HS-5 (cell line): ENCODE measurements around the gene HSPBAP1.
"Not testable (repeated sequence)": the region's sequence is repeated elsewhere in the genome, so short reads cannot be mapped to it uniquely, and the experiment has no call there.

Experiments
- DNase-seq: peaks from one replicate; pipeline ENCODE4 v3.0.0-alpha.2; 2012; ENCODE audit warnings: low read depth

HSPBAP1 gene

GRCh38 chr3:122739172-122739571 lies 54.5 kb downstream of the HSPBAP1 start:
- no peak for DNase-seq

- DNase-seq: not testable (repeated sequence)
Measured at GRCh38 chr3:122732682-122733525, 60.7 kb downstream of the HSPBAP1 start.

GRCh38 chr3:122730240-122730639 lies 63.4 kb downstream of the HSPBAP1 start:
- DNase-seq: no peak

GRCh38 chr3:122728756-122729514 lies 64.7 kb downstream of the HSPBAP1 start:
- DNase-seq: no peak

GRCh38 chr3:122728186-122728585 lies 65.4 kb downstream of the HSPBAP1 start:
- DNase-seq: no peak

- peak; percentile 29 for DNase-seq
Measured at GRCh38 chr3:122727766-122728165, 65.9 kb downstream of the HSPBAP1 start.

- no peak for DNase-seq
Measured at GRCh38 chr3:122727294-122727693, 66.3 kb downstream of the HSPBAP1 start.

GRCh38 chr3:122725106-122725505 lies 68.5 kb downstream of the HSPBAP1 start:
- DNase-seq: no peak

- no peak for DNase-seq
Measured at GRCh38 chr3:122719273-122719921, 74.2 kb downstream of the HSPBAP1 start.

GRCh38 chr3:122716667-122717066 lies 77.0 kb downstream of the HSPBAP1 start:
- no peak for DNase-seq

GRCh38 chr3:122714273-122714672 lies 79.4 kb downstream of the HSPBAP1 start:
- no peak for DNase-seq

GRCh38 chr3:122710616-122711251 lies 82.9 kb downstream of the HSPBAP1 start:
- DNase-seq: not testable (repeated sequence)

GRCh38 chr3:122705379-122705778 lies 88.3 kb downstream of the HSPBAP1 start:
- DNase-seq: no peak

- no peak for DNase-seq
Measured at GRCh38 chr3:122700193-122700592, 93.4 kb downstream of the HSPBAP1 start.

GRCh38 chr3:122697952-122698620 lies 95.5 kb downstream of the HSPBAP1 start:
- no peak for DNase-seq

- no peak for DNase-seq
Measured at GRCh38 chr3:122695927-122696561, 97.6 kb downstream of the HSPBAP1 start.

GRCh38 chr3:122694966-122695365 lies 98.7 kb downstream of the HSPBAP1 start:
- DNase-seq: no peak

GRCh38 chr3:122692674-122693073 lies 101.0 kb downstream of the HSPBAP1 start:
- no peak for DNase-seq

- DNase-seq: no peak
Measured at GRCh38 chr3:122691195-122691594, 102.4 kb downstream of the HSPBAP1 start.

GRCh38 chr3:122690096-122690495 lies 103.5 kb downstream of the HSPBAP1 start:
- no peak for DNase-seq
